ENCODE data around the gene FTO.
"Not testable (repeated sequence)": the region's sequence is repeated elsewhere in the genome, so short reads cannot be mapped to it uniquely, and the experiment has no call there.

The FTO gene

GRCh38 chr16:53703590-53704444 lies at the start of gene FTO, which contains the start of gene RPGRIP1L:
FTO (plus strand) TSS chr16:53704156.
RPGRIP1L (minus strand) TSS chr16:53703859; CDS start chr16:53700723, 3,136 bp downstream.
- peak; percentile 72 for DNase-seq

GRCh38 chr16:53654946-53655345 lies 49.0 kb upstream of the FTO start:
- DNase-seq, result no peak

- no peak for DNase-seq
Observed at GRCh38 chr16:53662072-53662471, 41.9 kb upstream of the FTO start.

GRCh38 chr16:53664724-53665345 lies 39.1 kb upstream of the FTO start:
- DNase-seq, result no peak

- DNase-seq, result no peak
Observed at GRCh38 chr16:53666786-53667415, 37.1 kb upstream of the FTO start.

- no peak for DNase-seq
Observed at GRCh38 chr16:53668869-53669268, 35.1 kb upstream of the FTO start.

- no peak for DNase-seq
Observed at GRCh38 chr16:53672461-53672860, 31.5 kb upstream of the FTO start.

GRCh38 chr16:53673189-53673588 lies 30.8 kb upstream of the FTO start:
- no peak for DNase-seq

- no peak for DNase-seq
Observed at GRCh38 chr16:53678155-53678554, 25.8 kb upstream of the FTO start.

GRCh38 chr16:53678756-53679343 lies 25.1 kb upstream of the FTO start:
- DNase-seq, result no peak

GRCh38 chr16:53680756-53681155 lies 23.2 kb upstream of the FTO start:
- DNase-seq, result no peak

GRCh38 chr16:53681354-53681753 lies 22.6 kb upstream of the FTO start:
- no peak for DNase-seq

GRCh38 chr16:53685334-53685733 lies 18.6 kb upstream of the FTO start:
- DNase-seq, result not testable (repeated sequence)

- no peak for DNase-seq
Observed at GRCh38 chr16:53686710-53687109, 17.2 kb upstream of the FTO start.

- no peak for DNase-seq
Observed at GRCh38 chr16:53689636-53690035, 14.3 kb upstream of the FTO start.

- DNase-seq, result no peak
Observed at GRCh38 chr16:53690771-53691170, 13.2 kb upstream of the FTO start.

GRCh38 chr16:53692146-53692545 lies 11.8 kb upstream of the FTO start:
- DNase-seq, result no peak

GRCh38 chr16:53693320-53693719 lies 10.6 kb upstream of the FTO start:
- DNase-seq, result no peak

GRCh38 chr16:53695070-53695469 lies 8.9 kb upstream of the FTO start:
- no peak for DNase-seq

- not testable (repeated sequence) for DNase-seq
Observed at GRCh38 chr16:53698271-53698670, 5.7 kb upstream of the FTO start.

- no peak for DNase-seq
Observed at GRCh38 chr16:53704445-53704813, 473 bp downstream of the FTO start.

GRCh38 chr16:53707671-53708070 lies 3.7 kb downstream of the FTO start:
- DNase-seq, result no peak

- DNase-seq, result no peak
Observed at GRCh38 chr16:53708490-53708889, 4.5 kb downstream of the FTO start.

- no peak for DNase-seq
Observed at GRCh38 chr16:53711390-53711789, 7.4 kb downstream of the FTO start.

All from NCI-H2029 treated with DMSO at 0.1 percent for 48 hours (cell line).